Omental fat pad (tissue), 4 donors: ENCODE data around the gene SULT1A4. TPM values are rescaled to one million over a fixed set of nuclear protein-coding genes. Genes with fewer than 3 reads are reported as not detected.
"Not testable (repeated sequence)": the region's sequence is repeated elsewhere in the genome, so short reads cannot be mapped to it uniquely, and the experiment has no call there.

Experiments used
- ATAC-seq: fragments of 150-250 bp; one replicate; pipeline ENCODE4 v1.9.1; 2016; ENCODE audit warnings: mild to moderate bottlenecking, moderate library complexity; ENCODE audit not compliant: low FRiP score
- DNase-seq: peaks from one replicate; pipeline ENCODE4 v3.0.0-alpha.2; 2019; ENCODE audit warnings: low spot score
- total RNA-seq, 4 donors: library from RNA; depleted of rRNA; stranded (reverse); fragments of >200 nt; gene quantifications; one replicate each; pipeline ENCODE4 v1.1.0, GENCODE V29; 2016

The SULT1A4 gene
- 10 to 100 TPM; 10.4 to 43.5 (median 27.6) TPM for total RNA-seq

GRCh38 chr16:29459706-29460646, at the start of gene SULT1A4:
Gene SULT1A4 (plus strand): TSS chr16:29459913. CDS start chr16:29461386, 1,473 bp downstream.
- ATAC-seq, result peak; percentile 92
- not testable (repeated sequence) for DNase-seq

- not testable (repeated sequence) for DNase-seq, ATAC-seq
Measured at GRCh38 chr16:29423587-29423986, 36.1 kb upstream of the SULT1A4 start.

GRCh38 chr16:29425390-29425789, 34.3 kb upstream of the SULT1A4 start:
- not testable (repeated sequence) for ATAC-seq, DNase-seq

GRCh38 chr16:29453754-29454153, 6.0 kb upstream of the SULT1A4 start:
- DNase-seq, result not testable (repeated sequence)
- peak; percentile 29 for ATAC-seq

- peak; percentile 95 for ATAC-seq
- DNase-seq, result not testable (repeated sequence)
Measured at GRCh38 chr16:29454269-29454668, 5.4 kb upstream of the SULT1A4 start, which contains the start of the genes BOLA2 and SLX1B. Gene BOLA2 (minus strand): TSS chr16:29454351. CDS start chr16:29454253, 98 bp downstream. Gene SLX1B (plus strand): TSS chr16:29454533.

GRCh38 chr16:29454828-29455227, 4.9 kb upstream of the SULT1A4 start:
- not testable (repeated sequence) for DNase-seq
- ATAC-seq, result peak; percentile 51

- DNase-seq, ATAC-seq: not testable (repeated sequence)
Measured at GRCh38 chr16:29457660-29458059, 2.1 kb upstream of the SULT1A4 start.

GRCh38 chr16:29460647-29461030, 926 bp downstream of the SULT1A4 start:
- not testable (repeated sequence) for DNase-seq
- peak; percentile 21 for ATAC-seq

- ATAC-seq, result peak; percentile 33
- DNase-seq, result not testable (repeated sequence)
Measured at GRCh38 chr16:29465985-29466824, 6.5 kb downstream of the SULT1A4 start.

GRCh38 chr16:29466904-29467303, 7.2 kb downstream of the SULT1A4 start:
- not testable (repeated sequence) for ATAC-seq, DNase-seq

- peak; percentile 73 for ATAC-seq
- DNase-seq, result not testable (repeated sequence)
Measured at GRCh38 chr16:29467654-29468366, 8.1 kb downstream of the SULT1A4 start.

- peak; percentile 29 for DNase-seq
- peak; percentile 78 for ATAC-seq
Measured at GRCh38 chr16:29469660-29470059, 9.9 kb downstream of the SULT1A4 start.

GRCh38 chr16:29472065-29472464, 12.4 kb downstream of the SULT1A4 start:
- ATAC-seq, DNase-seq: not testable (repeated sequence)

- ATAC-seq, DNase-seq: not testable (repeated sequence)
Measured at GRCh38 chr16:29482276-29482675, 22.6 kb downstream of the SULT1A4 start.

- ATAC-seq, DNase-seq: not testable (repeated sequence)
Measured at GRCh38 chr16:29506308-29506707, 46.6 kb downstream of the SULT1A4 start, which contains the start of gene NPIPB12. Gene NPIPB12 (minus strand): TSS chr16:29506408.
